ENCODE data around the gene PARD3.

PARD3 gene

DNA sequence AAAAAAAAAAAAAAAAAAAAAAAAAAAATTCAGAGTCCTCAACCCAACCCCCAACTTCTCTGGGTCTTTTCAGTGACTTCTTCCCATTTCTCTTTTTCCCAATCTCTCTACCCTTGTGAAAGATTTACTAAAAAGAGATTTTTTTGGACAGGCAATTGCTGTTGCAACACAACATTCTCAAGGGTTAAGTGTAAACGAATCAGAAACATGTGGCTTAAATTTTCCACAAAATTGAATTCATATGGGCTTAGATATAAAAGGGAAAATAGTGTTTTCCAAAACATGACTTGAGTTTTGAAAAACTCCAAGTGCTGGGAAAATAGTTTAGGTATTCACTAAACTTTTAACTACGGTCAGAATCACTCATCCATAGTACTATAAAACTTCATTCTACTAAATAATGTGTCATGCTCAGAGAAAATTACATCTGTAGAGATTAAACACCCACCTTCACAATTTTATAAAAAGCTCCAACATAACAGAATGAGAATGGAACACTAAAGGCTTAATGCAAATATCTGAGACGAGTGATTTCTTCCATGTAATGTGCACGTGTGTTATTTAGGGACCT, 643.1 kb downstream of the PARD3 start:
- no peak for DNase-seq

DNA sequence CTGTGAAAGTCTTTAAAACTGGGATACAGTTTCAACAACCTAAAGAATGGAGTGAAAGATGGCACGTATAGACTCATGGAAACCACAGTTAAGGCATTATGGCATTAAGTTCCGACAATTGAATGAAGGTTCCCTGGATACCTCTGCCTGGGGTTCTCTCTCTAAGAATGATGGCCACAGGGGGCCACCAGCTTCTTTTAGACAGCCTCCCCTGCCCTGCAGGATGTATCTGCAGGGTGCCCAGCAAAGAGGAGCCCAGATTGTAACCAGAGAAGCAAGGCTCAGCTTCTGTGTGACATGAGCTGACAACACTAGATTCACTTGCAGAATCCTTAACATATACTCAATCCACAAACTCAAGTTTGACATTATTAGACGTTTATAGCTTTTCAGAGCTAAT, 645.4 kb downstream of the PARD3 start:
- no peak for DNase-seq

DNA sequence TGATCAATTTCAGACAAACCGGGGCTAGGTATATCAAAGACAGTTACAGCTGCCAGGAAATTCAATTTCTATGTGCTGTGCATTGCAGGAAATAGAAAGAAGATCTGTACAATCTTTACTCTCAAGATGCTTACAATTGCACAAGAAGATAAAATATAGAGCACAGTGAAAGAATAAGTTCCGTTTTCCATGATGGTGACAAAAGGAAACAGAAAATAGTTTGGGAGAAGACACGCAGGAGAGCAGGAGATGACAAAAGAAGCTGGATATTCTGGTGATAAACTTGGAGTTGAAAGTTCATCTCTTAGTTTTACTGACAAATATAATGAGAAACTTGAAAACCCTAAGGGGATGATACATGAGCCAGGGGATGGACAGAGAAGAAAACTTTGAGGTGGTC, 646.0 kb downstream of the PARD3 start:
- no peak for DNase-seq

DNA sequence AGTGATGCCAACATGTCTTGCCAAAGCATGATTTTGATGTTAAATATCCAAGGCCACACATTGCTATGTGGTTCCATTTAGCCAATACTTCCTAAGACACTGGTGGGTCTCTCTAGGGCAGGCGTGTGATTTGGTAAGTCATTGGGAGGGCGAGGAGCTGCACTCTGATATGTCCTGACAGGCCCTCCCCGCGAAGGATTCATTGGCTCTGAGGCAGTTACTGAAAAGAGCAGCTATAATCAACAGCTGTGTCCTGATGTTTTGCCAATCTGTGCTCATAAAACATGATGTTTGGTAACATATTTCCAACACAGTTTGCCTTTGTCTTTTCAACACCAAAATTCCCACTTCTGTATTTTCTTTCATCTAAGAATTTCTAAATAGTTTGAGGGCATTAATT, 646.7 kb downstream of the PARD3 start:
- DNase-seq = no peak

DNA sequence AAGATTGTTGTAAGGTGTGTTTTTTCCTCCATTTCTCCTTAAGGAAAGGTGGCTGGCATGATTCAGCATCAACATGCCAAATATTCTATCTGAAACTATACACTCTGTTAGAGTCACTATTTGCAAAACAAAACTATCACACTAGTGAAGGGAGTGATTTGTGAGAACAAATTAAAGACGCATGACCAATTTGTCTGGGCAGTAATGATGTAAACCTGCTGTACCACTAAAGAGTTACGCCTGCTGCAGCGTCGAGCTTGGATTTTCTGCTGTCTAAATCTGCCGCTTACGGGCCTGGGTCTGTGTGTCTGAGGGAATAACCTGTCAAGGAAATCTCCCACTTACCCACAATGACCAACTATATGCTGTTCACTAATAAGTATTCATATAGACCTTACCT, 648.3 kb downstream of the PARD3 start:
- no peak for DNase-seq

DNA sequence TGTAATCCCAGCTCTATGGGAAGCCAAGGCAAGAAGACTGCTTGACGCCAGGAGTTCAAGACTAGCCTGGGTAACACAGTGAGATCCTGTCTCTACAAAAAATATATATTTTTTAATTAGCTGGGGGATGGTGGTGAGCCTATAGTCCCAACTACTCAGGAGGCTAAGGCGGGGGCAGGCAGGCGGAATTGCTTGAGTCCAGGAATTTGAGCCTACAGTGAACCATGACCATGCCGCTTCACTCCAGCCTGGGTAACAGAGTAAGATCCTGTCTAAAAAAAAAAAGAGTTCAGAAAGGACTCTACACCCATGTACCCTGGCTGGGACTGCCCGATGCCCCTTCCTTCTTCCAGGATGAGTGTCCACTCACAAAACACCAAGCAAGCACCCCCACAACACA, 648.7 kb downstream of the PARD3 start:
- no peak for DNase-seq

DNA sequence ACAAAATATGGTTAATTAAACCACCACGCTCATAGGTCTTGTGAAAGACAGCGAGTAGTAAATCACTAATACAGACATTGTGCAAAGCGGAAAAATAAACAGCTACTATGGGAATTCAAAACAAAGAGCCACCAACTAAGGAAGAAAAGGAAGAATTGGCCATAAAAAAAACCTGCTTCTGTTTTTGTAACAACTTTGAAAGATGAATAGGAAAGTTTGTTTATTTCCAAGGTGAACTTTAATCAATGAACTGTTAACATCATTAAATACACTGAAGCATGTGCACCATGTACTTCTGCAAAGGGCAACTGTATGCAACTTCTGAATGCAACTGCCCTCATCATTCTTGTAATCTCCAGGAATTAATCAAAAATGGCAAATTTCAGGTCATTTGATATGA, 651.1 kb downstream of the PARD3 start:
- DNase-seq = no peak

DNA sequence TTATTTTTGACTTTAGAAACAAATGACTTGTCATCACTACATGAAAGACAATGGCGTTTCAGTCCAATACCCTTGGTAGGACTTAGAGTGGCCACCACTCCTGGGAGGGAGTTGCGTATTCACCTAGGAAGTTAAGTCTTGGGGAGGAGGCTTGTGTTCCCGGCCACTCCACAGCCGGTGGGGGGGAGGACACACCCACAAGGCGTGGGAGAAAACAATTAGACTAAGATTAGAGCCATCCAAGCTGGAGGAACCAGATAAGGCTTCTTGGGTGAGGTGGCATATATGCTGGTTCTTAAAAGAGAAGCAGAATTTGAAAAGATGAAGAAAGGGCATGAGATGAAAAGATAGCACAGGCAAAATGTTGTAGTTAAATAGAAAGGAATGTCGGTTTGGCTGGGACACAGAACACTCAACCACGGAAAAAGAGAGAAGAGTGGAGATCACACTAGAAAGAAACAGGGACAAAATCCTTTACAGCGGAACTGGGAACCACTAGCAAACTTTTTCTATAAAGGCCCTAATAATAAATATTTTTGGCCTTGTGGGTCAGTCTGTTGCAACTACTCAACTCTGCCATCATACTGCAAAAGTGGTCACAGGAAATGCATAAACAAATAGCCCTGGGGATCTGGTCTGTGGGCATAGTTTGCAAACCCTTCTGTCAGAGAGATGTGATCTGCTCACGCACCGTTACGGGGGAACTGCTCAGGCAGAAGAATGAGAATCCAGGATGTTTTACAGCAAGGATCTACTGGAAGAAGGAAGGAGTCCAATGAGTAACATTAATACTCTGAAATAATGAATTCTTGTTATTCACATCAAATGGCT, 651.8 kb downstream of the PARD3 start:
- DNase-seq = no peak

DNA sequence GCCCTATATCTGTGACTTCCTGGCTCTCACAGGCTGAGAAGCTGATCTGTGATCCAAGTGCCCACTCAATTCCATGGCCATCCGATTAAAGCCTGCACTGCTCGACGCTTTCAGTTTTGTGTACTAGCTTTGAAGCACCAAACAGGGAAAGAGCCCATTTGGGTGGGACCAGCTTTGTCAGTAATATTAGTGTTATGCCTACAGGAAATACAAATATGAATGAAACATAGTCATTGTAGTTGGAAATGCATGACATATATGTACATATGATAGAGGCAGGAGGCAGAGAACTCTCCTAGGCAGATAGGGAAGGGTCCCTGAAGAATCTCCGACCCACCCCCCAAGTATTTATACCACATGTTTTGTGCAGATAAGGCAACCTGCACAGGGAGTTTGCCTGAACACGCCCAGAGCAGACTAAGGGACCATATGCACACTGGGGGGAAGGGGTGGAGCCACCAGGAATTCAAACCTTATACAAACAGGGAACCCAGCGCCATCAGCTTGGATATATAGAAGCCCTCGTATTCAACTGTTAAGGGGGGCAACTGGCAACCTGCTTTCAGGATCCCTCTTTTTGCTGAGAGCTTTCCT, 653.2 kb downstream of the PARD3 start:
- no peak for DNase-seq

DNA sequence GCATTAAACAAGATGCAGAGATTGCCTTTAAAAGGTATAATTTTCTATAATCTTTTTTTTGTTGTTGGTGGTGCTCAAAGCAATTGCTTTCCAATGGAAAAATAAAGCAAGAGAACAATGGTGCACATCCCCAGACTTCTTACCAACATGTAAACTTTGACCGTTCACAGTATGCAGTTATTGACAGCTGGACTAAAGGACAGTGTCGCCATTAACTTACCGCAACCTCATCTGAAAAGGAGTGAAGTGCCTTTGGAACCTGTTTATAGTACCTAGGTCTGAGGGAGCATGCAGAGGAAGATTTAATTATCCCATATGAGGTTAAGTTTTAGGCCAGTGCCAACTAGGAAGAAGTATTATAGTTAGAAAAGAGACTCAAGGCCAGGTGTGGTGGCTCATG, 654.5 kb downstream of the PARD3 start:
- no peak for DNase-seq

DNA sequence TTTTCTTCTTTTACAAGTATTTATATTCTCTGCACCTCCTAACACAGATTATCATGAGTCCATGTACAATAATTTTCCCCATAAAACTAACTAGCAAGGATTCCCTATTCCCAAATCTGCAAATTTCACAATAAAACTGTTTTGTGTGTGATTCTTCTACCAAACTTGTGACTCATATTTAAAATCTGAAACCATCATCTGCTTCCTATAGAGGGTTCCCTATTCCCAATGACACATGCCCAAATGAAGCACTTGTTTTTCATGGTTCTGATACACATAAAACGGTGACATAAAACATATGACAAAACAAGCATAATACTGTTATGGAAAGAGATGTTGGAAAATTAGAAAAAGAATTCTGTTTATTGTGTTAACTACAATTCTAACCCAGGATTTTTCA, 657.6 kb downstream of the PARD3 start:
- DNase-seq = no peak

DNA sequence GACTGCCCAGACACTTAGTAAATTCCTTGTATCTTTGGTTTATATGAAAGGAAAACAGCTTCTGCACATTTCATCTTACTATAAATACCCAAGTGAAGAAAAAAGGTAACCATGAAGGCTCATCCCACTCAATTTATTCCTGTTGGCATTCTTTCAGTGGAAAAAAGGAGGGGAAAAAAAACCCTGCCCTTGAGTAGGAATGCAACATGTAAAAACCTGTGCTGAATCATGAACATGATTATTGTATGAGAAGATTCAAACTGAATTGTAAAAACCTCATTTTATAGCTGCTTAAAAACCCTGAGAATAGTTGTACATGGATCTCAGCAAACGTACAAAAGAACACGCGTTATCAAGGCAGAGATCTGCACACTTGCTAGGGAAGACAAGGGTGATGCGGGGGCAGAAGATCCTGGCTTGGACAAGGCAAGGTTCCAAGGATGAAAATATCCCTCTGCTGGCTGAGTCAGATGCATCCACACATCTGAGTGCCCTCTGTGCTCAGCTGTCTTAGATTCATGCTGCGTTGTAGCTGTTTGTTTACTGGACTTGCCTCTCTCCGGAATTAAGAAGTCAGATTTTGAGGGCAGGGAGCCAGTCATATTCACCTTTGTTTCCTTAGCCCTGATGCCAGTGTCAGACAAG, 658.2 kb downstream of the PARD3 start:
- no peak for DNase-seq

DNA sequence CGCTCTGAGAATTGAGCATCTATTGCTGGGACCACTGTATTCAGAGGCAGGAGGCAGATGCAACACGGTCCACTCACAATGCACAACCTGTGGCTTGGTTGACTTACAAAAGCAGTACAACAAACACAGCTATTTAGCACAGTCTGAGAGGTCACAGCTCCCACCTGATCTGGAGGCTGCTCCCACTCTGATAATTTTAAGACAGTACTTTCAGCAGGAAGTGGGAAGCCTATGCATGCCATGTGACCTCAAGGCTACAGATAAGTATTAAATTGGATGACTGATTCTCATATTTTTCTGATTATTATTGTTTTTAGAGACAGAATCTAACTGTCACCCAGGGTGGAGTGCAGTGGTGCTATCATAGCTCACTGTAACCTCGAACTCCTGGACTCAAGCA, 659.3 kb downstream of the PARD3 start:
- DNase-seq = no peak

DNA sequence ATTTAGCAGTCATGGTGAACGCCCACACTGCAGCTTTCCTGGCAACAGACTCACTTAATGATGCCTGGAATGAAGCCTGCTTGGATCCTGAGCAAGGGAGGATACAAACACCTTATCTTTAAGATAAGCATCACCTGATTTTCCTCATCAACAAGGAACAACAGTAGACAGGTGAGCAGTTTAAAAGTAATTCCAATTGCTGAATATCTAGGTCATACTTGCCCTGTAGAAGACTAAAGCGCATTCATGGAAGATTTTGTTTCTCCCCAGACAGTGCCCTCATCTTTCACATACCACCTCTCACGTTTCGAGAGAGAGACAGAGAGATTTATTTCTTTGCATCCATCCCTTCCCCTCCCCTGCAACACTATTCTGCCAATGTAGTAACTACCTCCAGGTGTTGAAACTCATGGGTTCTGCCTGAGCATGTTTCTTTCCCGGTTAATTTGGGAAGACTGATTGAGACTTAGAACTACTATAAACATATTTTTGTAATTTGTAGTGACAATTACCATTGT, 660.7 kb downstream of the PARD3 start:
- no peak for DNase-seq

DNA sequence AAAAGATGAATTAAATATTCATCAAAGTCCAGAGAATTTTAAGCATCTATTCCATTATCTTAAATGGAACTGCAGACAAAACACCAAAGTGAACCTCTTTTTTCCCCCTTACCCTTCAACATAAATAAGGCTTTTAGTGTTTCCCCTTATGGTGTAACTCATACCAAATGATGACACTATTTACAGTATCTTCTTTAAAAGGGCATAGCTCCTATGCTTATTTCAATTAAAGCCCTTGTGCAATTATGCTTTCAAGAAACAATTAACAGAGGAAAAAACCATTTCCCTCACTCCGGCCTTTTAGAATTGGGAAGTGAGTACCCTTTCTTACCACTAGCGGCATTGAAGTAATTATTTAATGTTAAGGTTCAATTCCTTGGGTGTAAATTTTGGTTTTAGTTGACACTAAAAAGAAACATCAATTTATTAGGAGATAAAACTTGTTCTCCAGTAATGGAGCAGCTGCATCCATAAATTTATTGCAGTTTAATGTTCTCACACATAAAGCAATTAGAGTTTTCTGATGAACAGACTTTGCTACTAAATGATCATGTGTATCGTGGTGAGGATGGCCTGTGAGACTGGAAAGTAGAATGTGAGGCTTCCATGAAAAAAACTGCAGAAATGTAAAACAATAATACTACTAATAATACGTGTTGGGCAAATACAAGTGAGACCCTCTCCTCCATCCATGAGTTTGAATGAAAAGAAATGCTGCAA, 661.3 kb downstream of the PARD3 start:
- DNase-seq = no peak

DNA sequence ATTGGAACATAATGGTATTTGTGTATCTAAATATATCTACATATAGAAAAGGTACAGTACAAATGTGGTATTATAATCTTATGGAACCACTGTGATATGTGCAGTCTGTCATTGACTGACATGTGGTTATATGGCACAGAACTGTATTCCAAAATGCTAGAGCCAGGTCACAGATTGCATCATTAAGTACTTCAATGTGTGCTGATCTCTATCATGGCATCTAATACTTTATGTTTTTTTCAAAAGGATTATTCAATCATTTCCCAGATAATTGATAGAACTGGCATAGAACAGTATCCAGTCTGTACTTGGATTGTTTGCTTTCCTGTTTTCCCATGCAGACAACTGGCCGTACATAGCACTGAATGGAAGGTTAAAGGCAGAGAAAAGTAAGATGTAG, 662.7 kb downstream of the PARD3 start:
- DNase-seq = no peak

DNA sequence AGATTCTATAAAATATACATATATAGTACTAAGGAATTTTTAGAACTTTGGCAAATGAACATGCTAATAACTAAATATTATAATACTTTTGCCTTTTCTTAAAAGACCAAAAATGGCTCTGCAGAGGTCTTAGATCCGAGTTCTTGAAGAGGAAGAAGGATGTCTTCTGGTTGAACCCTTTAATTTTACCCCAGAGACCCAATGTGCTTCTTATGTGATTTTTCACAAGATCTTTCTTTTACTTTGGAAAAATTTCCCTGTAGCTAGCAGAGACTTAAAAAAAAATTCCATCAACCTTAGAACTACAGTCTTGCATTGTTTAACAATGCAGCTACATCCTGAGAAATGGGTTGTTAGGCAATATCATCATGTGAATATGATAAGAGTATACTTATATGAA, 663.2 kb downstream of the PARD3 start:
- DNase-seq = no peak

DNA sequence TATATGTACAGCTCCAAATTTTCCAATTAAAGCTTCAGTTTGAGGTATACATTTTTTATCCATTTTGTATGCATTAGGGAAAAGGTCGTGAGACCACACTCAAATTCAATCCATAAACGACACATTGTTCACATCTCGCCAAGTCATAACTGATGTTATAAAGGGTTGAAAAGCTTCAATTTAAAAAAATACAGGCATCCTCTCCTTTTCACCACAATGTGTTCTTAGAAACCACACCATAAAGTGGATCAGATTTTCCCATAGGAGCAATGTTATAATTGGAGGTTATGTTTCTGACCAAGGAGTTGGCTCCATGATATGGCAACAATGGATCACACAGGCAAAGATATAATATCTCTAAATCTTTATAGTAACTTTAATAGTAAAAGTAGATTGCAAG, 663.6 kb downstream of the PARD3 start:
- no peak for DNase-seq

DNA sequence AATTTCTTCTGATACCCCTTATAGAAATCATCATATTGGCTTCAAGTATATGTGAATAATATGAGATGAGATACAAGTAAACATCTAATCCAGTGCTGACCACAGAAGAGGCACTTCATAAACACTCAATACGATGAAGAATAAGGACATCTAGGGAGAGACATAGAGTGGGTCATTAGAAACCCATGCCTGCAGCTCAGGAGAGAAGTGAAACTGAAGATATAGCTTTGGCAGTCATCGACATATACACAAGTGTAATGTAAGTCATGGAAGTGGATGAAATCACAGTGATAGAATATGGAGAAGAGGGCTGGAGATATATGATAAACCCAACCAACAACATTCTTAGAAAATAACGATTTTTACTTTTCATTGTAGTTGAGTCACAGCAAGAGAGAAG, 665.0 kb downstream of the PARD3 start:
- DNase-seq = no peak

DNA sequence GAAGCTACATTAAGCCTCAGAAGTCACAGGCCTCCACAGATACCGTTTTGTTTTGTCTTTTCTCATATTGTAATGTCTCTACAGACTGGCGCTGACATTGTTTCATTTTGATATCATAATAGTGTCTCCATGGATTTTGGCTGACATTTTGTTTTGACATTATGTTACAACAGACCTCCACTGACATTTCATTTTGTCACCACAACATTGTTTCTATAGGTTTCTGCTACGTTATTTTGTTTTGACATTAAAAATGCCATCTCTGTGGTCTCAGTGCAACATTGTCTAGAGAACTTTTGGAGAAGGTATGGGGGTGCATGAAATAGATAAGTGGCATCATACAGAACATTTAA, 666.8 kb downstream of the PARD3 start:
- no peak for DNase-seq

DNA sequence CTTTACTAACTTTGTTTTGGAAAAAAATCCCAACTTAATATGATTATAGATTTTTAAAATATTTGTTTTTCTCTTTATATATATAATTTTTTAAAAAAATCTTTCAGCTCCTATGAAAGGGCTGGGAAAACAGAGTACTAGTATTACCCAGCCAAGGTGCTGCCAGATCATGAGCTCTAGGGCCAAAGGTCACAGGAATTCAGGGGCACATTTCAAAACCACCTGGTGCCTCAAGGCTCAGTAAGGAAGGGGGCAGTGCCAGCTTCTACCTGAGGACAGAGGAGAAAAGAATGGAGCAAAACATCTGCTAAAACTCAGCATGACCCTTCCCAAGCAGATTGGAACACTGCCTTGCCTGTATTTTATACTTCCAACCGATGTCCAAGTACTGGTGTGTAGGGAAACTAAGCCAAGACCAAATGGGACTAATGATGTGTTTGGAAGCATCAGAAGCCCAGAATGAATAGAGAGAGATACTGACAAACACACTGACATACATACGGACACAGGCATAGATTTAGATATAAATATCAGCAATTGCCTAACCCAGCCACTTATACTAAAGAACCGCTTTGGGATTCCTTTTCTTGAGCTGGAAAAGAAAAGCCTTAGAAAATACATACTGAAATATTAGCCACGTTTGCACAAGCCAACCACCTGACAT, 667.3 kb downstream of the PARD3 start:
- no peak for DNase-seq

DNA sequence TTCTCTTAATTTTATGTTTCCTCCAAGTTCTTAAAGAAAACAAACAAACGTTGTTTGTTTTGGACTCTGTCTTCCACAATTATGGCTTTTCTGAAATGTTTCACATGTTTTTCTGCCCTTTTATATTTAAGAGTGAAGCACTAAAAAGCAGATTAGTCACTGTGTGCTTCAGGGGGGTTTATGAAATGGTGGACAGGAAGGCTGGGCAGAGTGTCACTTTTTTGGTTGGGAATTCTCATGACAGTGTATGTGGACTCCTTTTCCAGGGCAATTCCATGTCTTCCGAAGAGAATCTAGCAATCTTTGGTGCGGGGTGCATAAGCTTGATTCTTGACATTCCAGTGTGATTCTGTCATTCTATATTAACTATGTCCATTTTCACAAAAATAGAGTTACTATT, 669.4 kb downstream of the PARD3 start:
- DNase-seq = no peak

DNA sequence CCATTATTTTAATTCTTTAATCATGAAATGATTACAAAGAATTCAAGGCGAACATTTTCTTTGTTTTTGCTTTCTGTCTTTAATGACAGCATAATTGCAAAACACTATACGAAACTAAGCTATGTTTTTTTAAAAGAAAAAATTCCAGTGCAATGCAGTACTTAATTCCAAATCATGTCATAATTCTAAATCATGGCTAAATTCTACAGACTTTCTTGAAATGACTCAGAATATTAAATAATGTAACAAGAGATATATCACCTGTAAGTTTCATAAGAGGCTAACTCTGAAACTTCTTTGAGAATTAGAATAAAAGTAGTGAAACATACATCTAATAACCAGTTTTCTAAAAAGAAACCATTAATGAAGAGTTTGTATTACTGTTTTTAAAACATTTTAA, 671.6 kb downstream of the PARD3 start:
- DNase-seq = no peak

Data from effector CD4-positive, alpha-beta T cell (primary cell).